ENCODE data around the gene CNTNAP4. TPM values are rescaled to one million over a fixed set of nuclear protein-coding genes. Genes with fewer than 3 reads are reported as not detected.

The CNTNAP4 gene
- total and polyA plus RNA-seq, 2 of the 13 experiments (the other 11 are each of a cell fraction or from before 2014, with no cell fraction given): not detected

DNA sequence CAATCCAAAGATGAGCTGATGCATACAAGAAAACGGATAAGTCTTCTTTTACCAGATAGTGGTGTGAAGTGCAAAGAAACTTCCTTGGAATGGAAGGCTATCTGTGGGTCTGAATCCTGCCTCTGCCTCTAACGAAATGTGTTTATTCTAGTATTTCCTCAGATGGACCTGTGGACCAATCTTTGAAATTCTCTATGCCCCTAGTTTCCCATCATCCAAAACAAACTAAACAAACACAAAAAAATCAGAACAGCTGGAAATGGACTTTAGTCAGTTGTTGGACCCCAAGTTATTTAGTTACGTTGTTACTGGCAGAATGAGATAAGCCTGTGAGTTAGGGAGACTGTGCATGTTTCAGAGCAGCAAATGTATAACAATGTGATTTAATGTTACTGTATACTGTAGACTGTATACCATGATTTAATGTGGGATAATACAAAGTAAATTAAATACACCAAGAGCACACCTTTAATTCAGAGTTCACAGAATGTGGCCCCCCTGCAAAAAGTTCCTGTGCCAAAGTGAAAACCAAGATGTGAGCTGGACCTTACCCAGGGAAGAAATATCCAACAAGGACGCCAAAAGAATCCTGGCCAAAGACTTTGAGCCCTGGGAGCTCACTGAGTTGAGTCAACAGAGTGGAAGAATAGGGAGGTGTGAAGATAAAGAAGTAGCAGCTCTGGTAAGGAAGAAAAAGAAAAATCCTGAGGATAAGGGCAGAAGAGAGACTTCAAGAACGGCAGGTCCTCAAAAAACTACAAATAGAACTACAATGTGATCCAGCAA, 255.2 kb downstream of the CNTNAP4 start:
- intact Hi-C loops (cut with micrococcal nuclease; ENCODE audit: unreplicated experiment): no loop called here
- Histone ChIP-seq H4K20me1 (ENCODE audit: insufficient read depth, low read length) (no peaks in the 10 kb centered on the region), H3K4me2 (ENCODE audit: low read depth, low read length) (peak overlapping the region; percentile 21; the same call in 1 of the 2 replicates), H3K9ac (ENCODE audit: insufficient read depth, low read depth, low read length) (no peak overlapping the region), H3K9me3 (ENCODE audit: low read length) (no peaks in the 10 kb centered on the region), H3K4me1 (ENCODE audit: insufficient read depth, low read length) (peaks cover 18% of the 10 kb centered on the region), H3K36me3 (replicated peaks in 1 of 2; ENCODE audit: control insufficient read depth in 1 of 2, insufficient read depth in 2 of 2, low read length in 2 of 2) (no peaks in the 10 kb centered on the region), H3K79me2 (ENCODE audit: insufficient read depth, low read length) (no peaks in the 10 kb centered on the region), H3K27me3 (ENCODE audit: control insufficient read depth in 1 of 2, insufficient read depth in 2 of 2, low read length in 2 of 2) (no peaks in the 10 kb centered on the region), H3K4me3 (replicated peaks in 1 of 3; ENCODE audit: insufficient read depth in 1 of 3, low read depth in 2 of 3, low read length in 3 of 3) (no peak overlapping the region), H3K27ac (ENCODE audit: extremely low read length, insufficient read depth, low read length) (peak overlapping the region; percentile 9), H2AFZ (ENCODE audit: low read length) (no peak overlapping the region)
- in situ Hi-C loops (cut with HindIII; ENCODE audit: extremely low pct_ligation_motif_present, low pct_unique_long_range_greater_than_20kb): no loop called here
- ChIA-PET POLR2A (no interaction called here), CTCF (ENCODE audit: low intra/inter-chr PET ratio, low total read pairs) (no interaction called here)
- peak; percentile 77 for ATAC-seq
- no TSS peak for BruUV-seq (replicated peaks)
- peak; percentile 75 for FAIRE-seq
- 1% methylated on average over 5 of the region's 5 CpGs for WGBS (ENCODE audit: low lambda C conversion rate)
- peak; percentile 64 for DNase-seq (ENCODE audit: low spot score)
- TF ChIP-seq AGO1 (IDR thresholded peaks at IDR 0.05; ENCODE audit: low read depth, low read length, poor library complexity, severe bottlenecking): no peak
- TF ChIP-seq ZNF441 (CRISPR knock-in tag; IDR thresholded peaks at IDR 0.05; ENCODE audit: borderline replicate concordance): no peak
- peak in 1 of 2 experiments; percentile 28; a peak in 1 of 4 replicates for TF ChIP-seq EP300 (IDR thresholded peaks at IDR 0.05; ENCODE audit: low read depth in 2 of 2, low read length in 2 of 2)
- no peak for TF ChIP-seq EP300 (CRISPR knock-in tag; IDR thresholded peaks at IDR 0.05; ENCODE audit: borderline replicate concordance)
- TF ChIP-seq BCL6 (CRISPR knock-in tag; IDR thresholded peaks at IDR 0.05): 0 out of 2 replicates have a peak, but pooled peaks have one; percentile 9
- no peak for TF ChIP-seq ZNF761 (CRISPR knock-in tag; conservative IDR thresholded peaks at IDR 0.05)
- TF ChIP-seq TOPORS (CRISPR knock-in tag; IDR thresholded peaks at IDR 0.05): no peak
- TF ChIP-seq, protein P1, sequence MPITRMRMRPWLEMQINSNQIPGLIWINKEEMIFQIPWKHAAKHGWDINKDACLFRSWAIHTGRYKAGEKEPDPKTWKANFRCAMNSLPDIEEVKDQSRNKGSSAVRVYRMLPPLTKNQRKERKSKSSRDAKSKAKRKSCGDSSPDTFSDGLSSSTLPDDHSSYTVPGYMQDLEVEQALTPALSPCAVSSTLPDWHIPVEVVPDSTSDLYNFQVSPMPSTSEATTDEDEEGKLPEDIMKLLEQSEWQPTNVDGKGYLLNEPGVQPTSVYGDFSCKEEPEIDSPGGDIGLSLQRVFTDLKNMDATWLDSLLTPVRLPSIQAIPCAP (CRISPR knock-in tag; IDR thresholded peaks at IDR 0.05; ENCODE audit: low read depth): no peak
- TF ChIP-seq KDM5A (IDR thresholded peaks at IDR 0.05; ENCODE audit: borderline replicate concordance, low read length): no peak
- TF ChIP-seq NRL (CRISPR knock-in tag; IDR thresholded peaks at IDR 0.05; ENCODE audit: borderline replicate concordance): no peak
- TF ChIP-seq MIXL1 (CRISPR knock-in tag; IDR thresholded peaks at IDR 0.05): 0 out of 2 replicates have a peak, but pooled peaks have one; percentile 36
- TF ChIP-seq, protein P2, sequence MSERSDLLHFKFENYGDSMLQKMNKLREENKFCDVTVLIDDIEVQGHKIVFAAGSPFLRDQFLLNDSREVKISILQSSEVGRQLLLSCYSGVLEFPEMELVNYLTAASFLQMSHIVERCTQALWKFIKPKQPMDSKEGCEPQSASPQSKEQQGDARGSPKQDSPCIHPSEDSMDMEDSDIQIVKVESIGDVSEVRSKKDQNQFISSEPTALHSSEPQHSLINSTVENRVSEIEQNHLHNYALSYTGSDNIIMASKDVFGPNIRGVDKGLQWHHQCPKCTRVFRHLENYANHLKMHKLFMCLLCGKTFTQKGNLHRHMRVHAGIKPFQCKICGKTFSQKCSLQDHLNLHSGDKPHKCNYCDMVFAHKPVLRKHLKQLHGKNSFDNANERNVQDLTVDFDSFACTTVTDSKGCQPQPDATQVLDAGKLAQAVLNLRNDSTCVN (CRISPR knock-in tag; IDR thresholded peaks at IDR 0.05; ENCODE audit: borderline replicate concordance): no peak
- peak; percentile 44; the same call in 1 of the 2 replicates for TF ChIP-seq HMG20A (CRISPR knock-in tag; IDR thresholded peaks at IDR 0.05; ENCODE audit: borderline replicate concordance)
- TF ChIP-seq FOXK1 (CRISPR knock-in tag; IDR thresholded peaks at IDR 0.05; ENCODE audit: borderline replicate concordance, low read depth): 0 out of 2 replicates have a peak, but pooled peaks have one; percentile 27
- TF ChIP-seq TFDP1 (CRISPR knock-in tag; IDR thresholded peaks at IDR 0.05; ENCODE audit: borderline replicate concordance): no peak
- TF ChIP-seq, protein P3, sequence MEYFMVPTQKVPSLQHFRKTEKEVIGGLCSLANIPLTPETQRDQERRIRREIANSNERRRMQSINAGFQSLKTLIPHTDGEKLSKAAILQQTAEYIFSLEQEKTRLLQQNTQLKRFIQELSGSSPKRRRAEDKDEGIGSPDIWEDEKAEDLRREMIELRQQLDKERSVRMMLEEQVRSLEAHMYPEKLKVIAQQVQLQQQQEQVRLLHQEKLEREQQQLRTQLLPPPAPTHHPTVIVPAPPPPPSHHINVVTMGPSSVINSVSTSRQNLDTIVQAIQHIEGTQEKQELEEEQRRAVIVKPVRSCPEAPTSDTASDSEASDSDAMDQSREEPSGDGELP (IDR thresholded peaks at IDR 0.05; ENCODE audit: borderline replicate concordance, low read depth): peak; percentile 50; the same call in 1 of the 2 replicates
- TF ChIP-seq NFKB2 (CRISPR knock-in tag; IDR thresholded peaks at IDR 0.05; ENCODE audit: borderline replicate concordance): no peak
- no peak for TF ChIP-seq GATA4 (IDR thresholded peaks at IDR 0.05; ENCODE audit: borderline replicate concordance, low read depth)
- TF ChIP-seq ZNF550 (CRISPR knock-in tag; IDR thresholded peaks at IDR 0.05; ENCODE audit: borderline replicate concordance): no peak
- TF ChIP-seq ZNF225 (CRISPR knock-in tag; IDR thresholded peaks at IDR 0.05): no peak
- no peak for TF ChIP-seq ZSCAN29 (CRISPR knock-in tag; conservative IDR thresholded peaks at IDR 0.05)

All from HepG2 (cell line).